ENCODE measurements around the gene MAN2A2.
"Not testable (repeated sequence)": the region's sequence is repeated elsewhere in the genome, so short reads cannot be mapped to it uniquely, and the experiment has no call there.

MAN2A2 gene

GRCh38 chr15:90871716-90872485 lies 31.2 kb upstream of the MAN2A2 start:
- DNase-seq: peak; percentile 44

GRCh38 chr15:90872486-90873184 lies 30.5 kb upstream of the MAN2A2 start:
- DNase-seq: peak; percentile 58

GRCh38 chr15:90873488-90873997 lies 29.6 kb upstream of the MAN2A2 start:
- no peak for DNase-seq

- DNase-seq: no peak
Measured at GRCh38 chr15:90873998-90874605, 29.0 kb upstream of the MAN2A2 start.

GRCh38 chr15:90874986-90875385 lies 28.1 kb upstream of the MAN2A2 start:
- DNase-seq: not testable (repeated sequence)

GRCh38 chr15:90875549-90875981 lies 27.5 kb upstream of the MAN2A2 start:
- no peak for DNase-seq

GRCh38 chr15:90876046-90876445 lies 27.1 kb upstream of the MAN2A2 start:
- no peak for DNase-seq

- DNase-seq: no peak
Measured at GRCh38 chr15:90876512-90877170, 26.5 kb upstream of the MAN2A2 start.

- no peak for DNase-seq
Measured at GRCh38 chr15:90877315-90877714, 25.8 kb upstream of the MAN2A2 start.

GRCh38 chr15:90877996-90878395 lies 25.1 kb upstream of the MAN2A2 start:
- DNase-seq: no peak

- no peak for DNase-seq
Measured at GRCh38 chr15:90878660-90879059, 24.4 kb upstream of the MAN2A2 start.

GRCh38 chr15:90879730-90880366 lies 23.3 kb upstream of the MAN2A2 start:
- DNase-seq: no peak

GRCh38 chr15:90880381-90881145 lies 22.5 kb upstream of the MAN2A2 start:
- no peak for DNase-seq

GRCh38 chr15:90881181-90881977 lies 21.7 kb upstream of the MAN2A2 start:
- DNase-seq: no peak

GRCh38 chr15:90881978-90882721 lies 21.0 kb upstream of the MAN2A2 start:
- DNase-seq: no peak

- DNase-seq: no peak
Measured at GRCh38 chr15:90882781-90883525, 20.1 kb upstream of the MAN2A2 start.

GRCh38 chr15:90883526-90883975 lies 19.6 kb upstream of the MAN2A2 start:
- no peak for DNase-seq

GRCh38 chr15:90883976-90884718 lies 19.0 kb upstream of the MAN2A2 start, which contains the start of gene FES:
FES (plus strand) TSS chr15:90884504; CDS start chr15:90885046, 542 bp downstream.
- no peak for DNase-seq

Data from stimulated activated CD4-positive, alpha-beta T cell treated with anti-CD3 and anti-CD28 coated beads, Interleukin-4, amount 100 ng/mL, for 1 hour (primary cell).